Mesenteric fat pad (tissue), 1 donor: ENCODE data around the gene COL25A1. TPM values are rescaled to one million over a fixed set of nuclear protein-coding genes. Genes with fewer than 3 reads are reported as not detected.

Source experiments
- DNase-seq: peaks from one replicate; pipeline ENCODE4 v3.0.0-alpha.2; 2020; ENCODE audit warnings: low spot score
- total RNA-seq: library from RNA; stranded (reverse); fragmentation: NEBNext Ultra II Directional; extraction: Animal tissue kit (Norgen Biotek cat#: 25700); gene quantifications from one replicate; pipeline ENCODE4 v1.2.1, GENCODE V29; 2021
- donor health status: DM: yes; HTN: yes; CAD: no.

The COL25A1 gene
- total RNA-seq, 1 donor from 2014 or later = 6.6 TPM

DNA sequence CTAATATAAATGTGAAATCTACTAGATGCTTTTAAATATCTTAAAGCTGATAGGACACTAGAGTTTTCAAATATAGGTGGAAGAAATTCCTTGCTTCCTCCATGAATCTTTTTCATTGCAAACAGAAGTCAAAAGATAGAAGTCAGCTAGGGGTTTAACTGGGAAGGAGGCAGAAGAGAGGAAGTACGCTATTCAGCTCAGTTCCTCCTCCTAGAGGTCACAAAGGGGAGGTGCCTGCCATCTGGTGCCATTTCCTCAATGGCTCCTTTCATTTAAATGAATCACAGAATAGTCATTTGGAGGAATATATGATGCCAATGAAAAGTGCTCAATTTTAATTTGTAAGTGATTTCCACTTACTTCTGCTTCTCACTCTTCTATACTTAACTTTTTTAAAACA is 8.5 kb downstream of the COL25A1 start:
- DNase-seq = no peak

DNA sequence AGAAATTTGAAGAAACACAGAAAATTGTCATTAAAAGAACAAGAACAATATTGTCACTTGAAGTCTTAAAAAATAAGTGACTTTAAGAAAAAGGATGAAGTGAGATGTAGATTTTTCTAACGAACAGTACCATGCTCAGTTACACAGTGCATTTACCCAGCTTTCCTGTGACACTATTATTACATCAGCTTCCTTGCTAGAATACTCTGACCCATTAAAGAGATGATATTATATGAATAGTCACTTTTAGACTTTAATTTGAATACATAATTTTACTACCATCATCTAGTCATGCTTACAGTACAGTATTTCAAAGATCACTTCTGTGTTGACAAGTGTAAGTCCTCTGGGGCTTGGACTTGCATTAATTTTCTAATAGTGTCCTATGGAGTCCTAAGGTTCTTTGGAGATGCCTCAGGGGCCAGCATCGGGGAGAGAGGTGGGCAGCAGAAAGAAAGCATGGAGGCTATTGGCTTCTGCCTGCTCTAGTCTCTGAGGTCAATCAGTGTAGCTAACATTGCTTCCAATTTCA is 10.7 kb downstream of the COL25A1 start:
- DNase-seq = no peak

DNA sequence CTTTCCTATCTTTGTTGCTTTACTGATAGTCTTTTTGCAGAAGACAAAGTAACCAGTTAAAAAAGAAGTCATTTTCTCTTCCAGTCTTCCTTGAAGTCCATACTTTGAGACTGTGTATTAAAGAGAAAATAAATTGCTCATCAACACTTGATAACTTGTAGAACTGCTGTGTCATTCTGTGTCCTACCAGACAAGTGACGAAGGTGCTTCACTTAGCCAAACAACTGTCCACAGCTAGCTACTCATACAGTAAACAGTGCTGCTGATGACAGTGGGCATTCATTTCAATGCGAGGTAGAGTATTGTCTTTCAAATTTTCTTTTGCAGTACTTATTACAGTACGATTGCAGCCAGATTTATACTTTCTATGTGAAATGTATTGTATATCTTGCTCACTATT is 11.5 kb downstream of the COL25A1 start:
- DNase-seq = no peak

DNA sequence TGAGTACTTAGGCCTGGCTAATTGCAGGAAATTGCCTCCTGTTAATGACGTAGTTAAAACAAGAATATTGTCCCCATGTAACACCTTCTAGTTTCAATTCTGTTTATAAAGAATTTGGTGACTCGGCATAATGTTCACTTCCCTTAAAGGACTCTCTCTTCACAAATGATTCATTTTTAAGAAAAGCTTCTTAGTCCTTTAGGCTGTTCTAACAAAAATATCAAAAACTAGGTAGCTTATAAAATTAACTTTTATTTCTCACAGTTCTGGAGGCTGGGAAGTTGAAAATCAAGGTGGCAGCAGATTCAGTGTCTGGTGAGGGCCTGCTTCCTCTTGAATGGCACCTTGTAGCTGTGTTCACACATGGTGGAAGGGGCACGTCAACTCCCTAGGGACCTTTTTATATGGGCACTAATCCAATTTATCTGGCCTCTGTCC is 23.8 kb downstream of the COL25A1 start:
- no peak for DNase-seq

DNA sequence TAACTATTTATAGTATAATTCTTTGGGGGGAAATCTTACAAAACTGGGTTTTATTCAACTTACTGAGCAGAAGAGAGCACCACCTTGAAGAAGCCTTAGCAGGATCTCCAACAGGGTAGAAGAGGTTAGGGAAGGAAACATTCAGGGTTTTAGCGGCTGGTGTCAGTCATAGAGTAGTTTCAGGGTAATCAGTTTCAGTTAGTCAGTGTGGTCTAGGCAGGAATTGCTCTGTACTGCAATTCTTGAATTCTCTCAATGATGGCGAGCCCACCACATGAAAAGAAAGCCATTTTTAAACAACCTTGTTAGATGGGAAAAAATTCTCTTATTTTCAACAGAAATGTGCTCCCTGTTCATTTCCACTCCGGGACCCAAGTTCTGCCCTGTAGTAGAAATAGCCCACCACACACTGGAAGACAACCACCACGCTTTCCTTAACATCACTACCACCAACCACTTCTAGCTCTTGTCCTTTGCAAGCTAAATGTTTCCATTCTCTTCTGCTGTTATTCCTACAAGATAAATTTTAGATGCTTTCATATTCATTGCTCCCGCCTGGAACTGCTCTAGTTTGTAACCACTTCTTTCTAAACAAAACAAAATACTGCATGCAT is 25.9 kb downstream of the COL25A1 start:
- DNase-seq = no peak

DNA sequence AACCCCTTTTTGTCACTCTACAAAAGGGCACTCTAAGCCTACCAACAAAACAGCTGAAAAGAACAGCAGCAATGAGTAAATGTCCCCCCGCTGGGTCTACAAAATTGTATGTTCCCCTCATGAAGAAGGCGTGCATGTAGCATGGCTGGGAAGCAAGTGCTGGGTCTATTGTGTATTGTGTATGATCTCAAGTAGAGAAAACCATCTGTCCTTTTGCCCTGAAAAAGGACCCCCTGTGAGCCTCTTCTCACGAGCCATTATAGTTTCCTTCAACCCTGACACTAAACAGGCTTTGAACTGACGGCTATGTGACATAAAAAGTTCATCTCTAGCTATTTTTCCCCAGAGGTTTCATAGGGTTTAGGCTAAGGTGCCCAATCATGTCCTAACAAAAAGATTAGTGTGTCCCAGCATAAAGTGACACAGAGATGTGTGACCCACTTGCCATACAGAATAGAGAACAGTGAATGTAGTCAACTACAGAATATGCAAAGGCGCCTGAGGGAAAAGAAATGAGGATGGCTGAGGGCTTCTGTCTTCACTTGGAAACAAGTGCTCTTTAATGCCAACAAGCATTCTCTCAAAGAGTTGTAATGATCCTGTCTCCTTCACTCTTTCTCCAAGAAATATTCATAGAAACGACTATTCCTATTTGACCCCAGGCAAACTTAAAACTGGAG is 27.3 kb downstream of the COL25A1 start:
- no peak for DNase-seq

DNA sequence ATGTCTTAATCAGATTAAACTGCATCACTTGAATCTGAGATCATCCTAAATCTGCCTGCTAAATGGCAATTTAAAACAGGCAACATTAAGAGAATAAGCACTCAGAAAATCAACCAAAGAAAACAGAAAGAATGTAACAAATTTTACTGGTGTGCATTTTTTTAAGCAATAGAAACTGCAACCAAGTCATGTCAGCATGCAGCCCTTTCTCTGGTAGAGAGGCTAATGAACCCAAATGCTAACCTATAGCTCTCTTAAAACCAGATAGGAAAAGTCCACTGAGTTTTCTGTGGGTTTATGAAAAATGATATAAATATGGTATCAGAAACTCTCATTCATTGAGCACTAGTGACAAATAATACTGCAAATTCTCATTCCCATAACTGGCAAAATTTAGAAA is 35.6 kb downstream of the COL25A1 start:
- no peak for DNase-seq

DNA sequence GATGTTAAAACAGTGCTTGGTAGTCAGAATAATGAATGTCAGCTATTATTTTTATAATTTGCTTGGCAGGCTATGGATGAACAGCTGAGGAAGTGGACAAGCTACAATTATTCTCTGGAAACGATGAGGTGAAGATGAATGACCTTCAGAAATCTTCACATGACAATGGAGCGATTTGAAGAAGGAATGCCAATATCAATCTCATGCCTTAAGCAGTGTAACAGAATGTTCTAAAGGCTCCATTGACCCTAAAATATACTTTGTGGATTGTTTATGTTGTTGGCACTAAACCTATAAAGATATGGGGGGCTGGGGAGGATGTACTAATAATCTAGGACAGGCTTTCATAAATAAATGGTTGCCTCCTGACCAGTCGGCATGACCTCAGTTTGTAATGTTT is 36.2 kb downstream of the COL25A1 start:
- no peak for DNase-seq

DNA sequence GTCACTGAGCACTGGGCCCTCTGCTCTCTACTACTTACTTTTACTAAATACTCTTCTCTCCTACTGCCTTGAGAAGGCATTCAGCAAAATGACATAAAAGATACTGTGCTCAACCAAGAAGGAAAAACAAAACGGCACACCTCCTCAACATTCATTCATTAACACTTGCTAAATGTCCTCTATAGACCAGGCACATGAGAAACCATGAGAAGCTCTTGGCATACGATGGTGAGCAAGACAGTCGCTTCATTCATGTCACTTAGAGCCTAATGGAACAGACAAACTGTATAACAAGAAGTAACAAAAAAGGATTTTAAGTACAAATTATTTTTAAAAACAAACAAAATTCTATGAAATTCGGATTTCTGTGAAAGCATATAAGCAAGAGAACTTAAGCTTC is 38.7 kb downstream of the COL25A1 start:
- DNase-seq = no peak

DNA sequence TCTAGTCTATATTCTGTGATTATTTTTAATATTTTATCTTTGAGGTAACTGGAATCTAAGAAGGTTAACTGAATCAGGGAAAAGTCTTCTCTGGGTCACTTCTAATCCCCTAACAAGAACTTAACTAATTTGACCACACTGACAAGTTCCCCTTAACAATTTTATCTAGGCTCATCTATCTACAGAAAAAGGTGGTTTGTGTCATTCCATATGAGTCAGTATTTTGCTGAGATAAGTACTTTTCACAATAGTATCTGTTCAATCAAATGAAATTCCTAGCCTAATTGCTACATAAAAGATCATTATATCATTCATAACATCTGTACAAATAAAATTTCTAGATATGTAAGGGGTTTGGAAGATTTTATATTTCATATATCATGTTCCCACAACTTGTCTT is 45.6 kb downstream of the COL25A1 start:
- no peak for DNase-seq

DNA sequence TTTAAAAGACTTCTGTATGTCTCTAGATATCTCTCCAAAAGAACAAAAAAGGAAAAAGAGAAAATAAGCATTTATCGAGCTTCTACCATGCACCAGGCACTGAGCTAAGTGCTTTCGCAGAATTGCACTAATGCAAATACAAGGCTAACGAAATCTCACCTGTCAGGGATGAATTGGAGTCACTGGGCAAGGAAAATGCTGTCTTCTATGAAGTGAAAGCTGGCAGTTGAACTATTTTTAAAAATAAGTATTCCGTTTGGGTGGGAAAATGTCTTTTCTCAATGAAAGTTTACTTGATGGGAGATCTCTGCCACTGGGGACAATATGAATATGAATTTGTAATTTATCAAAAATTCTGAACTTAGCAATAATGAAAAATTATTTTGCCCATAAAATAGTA is 47.6 kb downstream of the COL25A1 start:
- DNase-seq = no peak

DNA sequence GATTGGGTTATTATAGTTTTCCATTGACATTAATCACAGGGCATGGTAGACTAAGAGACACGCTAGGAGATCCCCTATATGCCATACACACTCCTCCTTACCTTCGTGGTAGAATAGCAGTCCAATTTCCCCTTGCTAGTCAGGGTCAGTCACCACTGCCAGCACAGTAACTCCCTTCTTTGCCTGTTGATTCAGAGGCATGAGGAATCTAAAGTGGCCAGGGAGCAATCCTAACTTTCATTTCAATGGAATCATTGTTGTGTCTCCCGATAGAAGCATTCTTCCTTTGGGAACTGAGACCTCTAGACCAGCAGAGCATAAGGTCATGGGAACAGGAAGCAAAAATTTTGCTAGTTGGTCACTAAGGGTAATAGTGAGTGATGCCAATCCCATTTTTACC is 51.1 kb downstream of the COL25A1 start:
- DNase-seq = no peak

DNA sequence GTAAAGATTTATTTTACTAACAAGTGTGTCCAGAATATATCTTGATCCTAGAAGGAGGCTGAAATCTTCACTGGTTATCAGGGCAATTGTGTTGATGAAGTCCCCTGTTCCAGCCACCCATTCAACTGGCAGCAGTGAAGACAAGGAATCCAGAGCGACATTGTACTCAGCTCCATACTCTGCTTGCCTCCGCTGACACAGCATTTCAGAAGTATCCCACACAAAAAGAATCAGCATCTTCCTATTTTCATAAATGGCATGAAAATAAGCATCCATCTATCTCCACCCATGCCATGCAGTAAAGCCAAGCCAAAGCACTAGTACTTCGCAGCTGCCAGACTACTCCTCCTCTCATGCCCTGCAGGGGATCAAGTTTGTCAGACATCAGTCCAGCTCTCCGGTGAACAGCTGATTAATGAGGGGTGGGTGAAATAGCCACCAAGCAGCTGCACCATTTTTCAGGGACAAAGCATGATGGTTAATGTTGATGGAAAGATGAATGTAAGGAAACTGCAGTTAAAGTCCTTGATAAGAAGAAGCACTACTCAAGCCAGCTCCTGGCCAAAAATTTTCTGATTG is 54.0 kb downstream of the COL25A1 start:
- DNase-seq = no peak

DNA sequence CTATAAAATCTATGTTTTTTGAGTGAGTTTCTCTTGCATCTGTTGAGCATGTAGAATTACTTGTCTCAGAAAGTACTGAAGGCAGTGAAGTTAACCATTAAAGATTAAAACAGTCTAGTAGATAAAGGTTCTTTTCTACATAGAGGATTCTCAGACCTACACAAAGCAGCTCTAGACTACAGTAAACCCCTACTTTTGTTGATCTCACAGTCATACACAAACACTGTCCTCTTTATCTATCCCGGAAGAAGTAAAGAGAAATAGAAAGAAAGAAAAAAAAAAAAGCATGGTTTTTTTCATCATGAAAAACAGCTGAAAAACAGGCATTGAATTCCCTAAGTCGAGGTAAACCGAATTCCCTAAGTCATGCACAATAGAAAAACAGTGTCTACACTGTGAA is 58.6 kb downstream of the COL25A1 start:
- no peak for DNase-seq

DNA sequence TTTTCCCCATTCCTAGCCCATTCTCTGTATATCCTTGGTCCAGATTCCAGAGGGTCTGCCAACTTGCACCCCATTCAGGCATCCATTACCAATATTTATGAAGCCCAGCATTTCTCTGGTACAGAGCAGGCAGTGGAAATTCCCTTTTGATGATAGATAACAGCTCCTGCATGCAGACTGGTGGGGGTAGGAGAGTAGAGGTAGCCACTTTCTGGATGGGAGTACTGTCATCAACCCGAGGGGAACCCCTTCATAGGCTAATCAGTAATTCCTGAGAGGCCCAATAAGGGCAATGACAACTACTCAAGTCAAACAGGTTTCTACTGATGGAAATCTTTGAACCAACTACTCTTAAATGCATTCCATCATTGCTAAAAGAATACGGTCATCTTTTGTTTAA is 63.7 kb downstream of the COL25A1 start:
- DNase-seq = no peak

DNA sequence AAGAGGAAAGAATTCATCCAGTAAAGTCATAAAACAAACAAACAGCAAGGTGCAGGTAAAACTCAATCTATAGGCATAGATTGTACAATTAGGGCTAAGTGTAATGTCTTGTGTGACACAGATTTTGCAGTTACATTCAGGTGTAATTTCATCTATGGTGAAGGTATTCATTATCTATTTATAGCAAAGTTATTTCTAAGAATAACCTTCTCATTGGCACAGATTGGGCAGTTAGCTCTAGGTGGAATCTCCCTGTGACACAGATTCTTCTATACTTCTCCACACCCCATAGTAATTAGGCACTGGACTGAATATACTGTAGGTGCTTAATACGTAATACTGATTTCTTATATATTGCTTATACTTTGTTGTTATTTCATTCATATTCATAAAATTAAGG is 66.8 kb downstream of the COL25A1 start:
- DNase-seq = no peak

DNA sequence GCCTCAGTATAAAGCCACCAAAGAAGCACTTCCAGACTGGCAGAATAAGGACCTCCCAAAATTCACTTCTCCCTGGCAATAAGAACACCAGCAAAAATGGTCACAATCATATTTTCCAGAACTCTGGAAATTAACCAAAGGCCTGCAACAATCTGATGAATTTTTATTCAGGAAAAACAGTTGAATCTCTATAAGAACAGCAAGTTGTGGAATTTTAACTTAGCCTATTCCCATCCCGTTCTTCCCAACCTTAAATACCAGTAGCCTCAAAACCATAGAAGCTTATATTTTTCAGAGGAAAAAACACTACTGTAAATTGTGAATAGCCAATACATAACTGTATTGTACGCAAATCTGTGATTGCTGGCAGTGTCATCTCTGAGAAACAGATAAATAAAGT is 67.9 kb downstream of the COL25A1 start:
- no peak for DNase-seq

DNA sequence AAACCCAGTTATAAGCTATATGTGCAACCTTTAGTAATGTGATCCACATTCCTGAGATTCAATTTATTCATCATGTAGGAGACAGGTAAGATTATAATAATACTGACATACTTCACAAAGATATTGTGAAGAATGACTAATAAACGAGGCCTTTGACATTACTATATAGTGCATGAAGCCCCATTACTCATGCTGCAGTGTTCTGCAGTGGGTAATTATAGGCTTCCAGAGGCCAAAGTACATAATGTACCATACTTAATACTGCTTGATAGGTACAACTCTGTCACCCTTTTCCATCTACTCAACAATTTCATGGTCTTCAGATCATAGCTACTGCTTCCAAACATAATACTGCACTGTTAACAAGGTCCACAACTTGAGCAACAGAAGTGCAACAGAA is 68.9 kb downstream of the COL25A1 start:
- no peak for DNase-seq

DNA sequence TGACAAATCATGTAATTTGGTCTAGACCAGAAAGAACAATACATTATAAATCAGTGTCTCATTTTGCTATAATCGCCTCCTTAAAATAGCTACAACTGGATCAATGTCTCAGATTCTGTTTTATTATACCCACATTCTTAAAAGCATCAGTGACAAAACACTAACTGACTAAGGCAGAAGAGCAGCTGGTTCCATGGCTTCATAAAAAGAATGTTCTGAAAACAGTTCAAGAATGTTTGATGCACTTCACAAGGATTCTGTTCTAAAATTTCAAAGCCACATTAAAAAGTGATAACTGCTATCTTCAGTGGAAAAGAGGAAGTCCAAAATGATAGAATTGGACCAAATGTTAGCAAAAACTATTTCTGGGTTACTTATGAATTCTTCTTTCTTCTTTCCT is 69.8 kb downstream of the COL25A1 start:
- no peak for DNase-seq

DNA sequence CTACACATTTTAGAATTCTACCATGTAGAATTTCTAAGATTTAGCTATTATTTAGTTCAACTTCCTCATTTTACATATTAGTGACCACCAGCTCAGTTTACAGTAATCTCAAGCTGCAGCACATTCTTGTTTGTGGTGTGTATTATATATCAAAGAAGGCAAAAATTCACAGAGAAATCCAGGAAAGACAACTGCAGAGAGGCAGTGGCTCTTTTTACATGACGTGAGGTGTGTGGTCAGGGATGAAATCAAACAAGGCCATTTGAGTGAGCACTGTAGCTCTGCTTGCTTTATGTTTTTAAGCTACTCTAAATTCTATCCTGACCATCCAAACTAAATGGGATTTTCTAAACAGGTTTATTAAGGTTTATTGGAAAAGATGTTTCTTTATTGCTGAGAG is 71.1 kb downstream of the COL25A1 start:
- DNase-seq = no peak

DNA sequence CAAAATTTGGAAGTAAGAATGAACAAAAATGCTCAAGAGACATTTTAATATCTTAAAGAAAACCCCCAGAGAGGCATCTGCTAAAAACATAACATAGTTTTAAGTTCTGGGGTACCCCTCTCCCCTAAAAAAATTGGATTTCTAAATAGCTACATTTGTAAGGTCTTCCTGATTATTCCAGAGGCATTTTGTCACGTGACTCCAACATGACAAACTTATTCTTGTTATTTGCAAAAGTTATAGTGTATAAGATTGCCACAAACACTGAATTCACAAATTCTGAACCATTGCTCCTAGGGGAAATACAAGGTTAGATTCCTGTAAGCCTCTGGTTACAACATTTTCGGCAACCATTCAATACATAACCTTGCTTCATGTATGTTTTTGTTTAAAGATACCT is 73.4 kb downstream of the COL25A1 start:
- DNase-seq = no peak

DNA sequence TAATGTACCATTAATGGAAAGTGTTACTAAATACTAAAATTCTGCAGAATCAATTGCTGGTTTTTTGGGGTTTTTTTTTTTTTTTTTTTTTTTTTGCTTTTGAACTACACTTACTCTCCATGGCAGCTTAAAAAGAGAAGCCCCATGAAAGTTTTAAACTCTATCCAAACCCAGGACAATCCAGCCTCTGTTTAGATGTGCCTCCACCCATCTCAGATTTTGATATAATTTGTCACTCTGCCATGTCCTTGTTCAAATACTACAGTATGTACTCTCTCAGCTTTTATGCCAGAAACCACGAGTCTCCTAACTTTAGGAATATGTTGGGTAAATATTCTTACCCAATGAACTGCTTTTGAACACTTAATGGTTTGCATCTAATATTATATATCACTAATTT is 84.2 kb downstream of the COL25A1 start:
- no peak for DNase-seq
